Globus pallidus (tissue), 1 donor: ENCODE measurements around the gene CASP5.
"Not testable (repeated sequence)": the region's sequence is repeated elsewhere in the genome, so short reads cannot be mapped to it uniquely, and the experiment has no call there.

ENCODE experiments used
- DNase-seq: peaks from one replicate; pipeline ENCODE4 v3.0.0-alpha.2; 2015; ENCODE audit warnings: low spot score

Gene CASP5

GRCh38 chr11:105033781-105034180 is 10.8 kb upstream of the CASP5 start:
- no peak for DNase-seq

GRCh38 chr11:105033343-105033742 is 10.4 kb upstream of the CASP5 start:
- DNase-seq = no peak

GRCh38 chr11:105032495-105032894 is 9.5 kb upstream of the CASP5 start:
- no peak for DNase-seq

GRCh38 chr11:105027678-105028077 is 4.7 kb upstream of the CASP5 start:
- DNase-seq = no peak

GRCh38 chr11:105024394-105024793 is 1.4 kb upstream of the CASP5 start:
- no peak for DNase-seq

GRCh38 chr11:105022527-105022926 is 441 bp downstream of the CASP5 start:
- DNase-seq = no peak

- no peak for DNase-seq
Observed at GRCh38 chr11:105007463-105007862, 15.5 kb downstream of the CASP5 start.

- DNase-seq = no peak
Observed at GRCh38 chr11:105005451-105005845, 17.5 kb downstream of the CASP5 start.

- DNase-seq = no peak
Observed at GRCh38 chr11:105004021-105004420, 18.9 kb downstream of the CASP5 start.

GRCh38 chr11:105003151-105003550 is 19.8 kb downstream of the CASP5 start:
- DNase-seq = no peak

GRCh38 chr11:105000797-105001196 is 22.2 kb downstream of the CASP5 start:
- DNase-seq = peak; percentile 17

- no peak for DNase-seq
Observed at GRCh38 chr11:105000167-105000566, 22.8 kb downstream of the CASP5 start.

- no peak for DNase-seq
Observed at GRCh38 chr11:104999721-105000120, 23.2 kb downstream of the CASP5 start.

GRCh38 chr11:104997288-104997687 is 25.7 kb downstream of the CASP5 start:
- DNase-seq = no peak

- DNase-seq = no peak
Observed at GRCh38 chr11:104995001-104995408, 28.0 kb downstream of the CASP5 start.

- no peak for DNase-seq
Observed at GRCh38 chr11:104992781-104993180, 30.2 kb downstream of the CASP5 start.

- DNase-seq = no peak
Observed at GRCh38 chr11:104991994-104992393, 31.0 kb downstream of the CASP5 start.

- no peak for DNase-seq
Observed at GRCh38 chr11:104984808-104985207, 38.2 kb downstream of the CASP5 start.

- DNase-seq = no peak
Observed at GRCh38 chr11:104979839-104980238, 43.1 kb downstream of the CASP5 start.

GRCh38 chr11:104973616-104974015 is 49.4 kb downstream of the CASP5 start:
- no peak for DNase-seq

- DNase-seq = not testable (repeated sequence)
Observed at GRCh38 chr11:104972924-104973323, 50.0 kb downstream of the CASP5 start.

- no peak for DNase-seq
Observed at GRCh38 chr11:104970756-104971155, 52.2 kb downstream of the CASP5 start.

GRCh38 chr11:104968856-104969776 is 53.9 kb downstream of the CASP5 start:
- no peak for DNase-seq

GRCh38 chr11:104968355-104968855 is 54.6 kb downstream of the CASP5 start, which contains the start of gene CASP4:
Gene CASP4, minus strand, starts transcription at chr11:104968574. Its CDS starts 49 bp downstream, at chr11:104968525.
- peak; percentile 16 for DNase-seq
